ENCODE data around the gene GRP.

Gene GRP

DNA sequence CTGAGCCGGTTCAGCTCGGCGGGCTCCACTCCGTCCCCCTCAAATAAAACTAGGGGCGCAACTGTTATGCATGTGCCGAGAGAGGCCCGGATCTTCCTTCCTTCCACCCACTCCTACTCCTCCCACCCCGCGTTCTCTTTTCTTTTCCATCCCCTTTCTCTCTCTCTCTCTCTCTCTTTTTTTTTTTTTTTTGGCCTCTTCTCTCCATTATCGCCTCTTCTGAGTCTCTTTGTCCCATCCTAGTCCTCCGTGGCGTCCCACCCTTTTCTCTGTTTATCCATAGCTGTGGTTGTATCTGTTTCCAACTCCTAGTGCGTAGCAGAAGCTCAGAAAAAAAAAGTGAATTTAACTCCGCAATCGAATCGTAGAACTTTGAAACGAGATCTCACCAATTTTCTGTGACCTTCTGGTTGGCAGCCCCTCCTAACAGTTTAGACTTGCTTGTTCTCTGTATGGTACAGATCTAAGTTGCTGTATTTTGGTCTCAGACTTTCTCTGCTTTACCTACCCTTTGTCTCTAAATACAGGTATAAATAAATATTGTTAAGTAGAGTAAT, 49.7 kb downstream of the GRP start:
- no peak overlapping the region for H3K4me3 ChIP-seq (ENCODE audit: low read depth, low read length)
- no peak for DNase-seq
- H3K27me3 ChIP-seq (ENCODE audit: insufficient read depth, low read depth, severe bottlenecking), result no peaks in the 10 kb centered on the region
- H3K27ac ChIP-seq, result no peak overlapping the region
- TF ChIP-seq, protein P1, sequence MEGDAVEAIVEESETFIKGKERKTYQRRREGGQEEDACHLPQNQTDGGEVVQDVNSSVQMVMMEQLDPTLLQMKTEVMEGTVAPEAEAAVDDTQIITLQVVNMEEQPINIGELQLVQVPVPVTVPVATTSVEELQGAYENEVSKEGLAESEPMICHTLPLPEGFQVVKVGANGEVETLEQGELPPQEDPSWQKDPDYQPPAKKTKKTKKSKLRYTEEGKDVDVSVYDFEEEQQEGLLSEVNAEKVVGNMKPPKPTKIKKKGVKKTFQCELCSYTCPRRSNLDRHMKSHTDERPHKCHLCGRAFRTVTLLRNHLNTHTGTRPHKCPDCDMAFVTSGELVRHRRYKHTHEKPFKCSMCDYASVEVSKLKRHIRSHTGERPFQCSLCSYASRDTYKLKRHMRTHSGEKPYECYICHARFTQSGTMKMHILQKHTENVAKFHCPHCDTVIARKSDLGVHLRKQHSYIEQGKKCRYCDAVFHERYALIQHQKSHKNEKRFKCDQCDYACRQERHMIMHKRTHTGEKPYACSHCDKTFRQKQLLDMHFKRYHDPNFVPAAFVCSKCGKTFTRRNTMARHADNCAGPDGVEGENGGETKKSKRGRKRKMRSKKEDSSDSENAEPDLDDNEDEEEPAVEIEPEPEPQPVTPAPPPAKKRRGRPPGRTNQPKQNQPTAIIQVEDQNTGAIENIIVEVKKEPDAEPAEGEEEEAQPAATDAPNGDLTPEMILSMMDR (IDR thresholded peaks at IDR 0.05; ENCODE audit: low read depth, low read length), result no peak
- H3K9me3 ChIP-seq (ENCODE audit: severe bottlenecking), result peaks cover 5% of the 10 kb centered on the region
- H3K36me3 ChIP-seq, result peaks cover 64% of the 10 kb centered on the region

DNA sequence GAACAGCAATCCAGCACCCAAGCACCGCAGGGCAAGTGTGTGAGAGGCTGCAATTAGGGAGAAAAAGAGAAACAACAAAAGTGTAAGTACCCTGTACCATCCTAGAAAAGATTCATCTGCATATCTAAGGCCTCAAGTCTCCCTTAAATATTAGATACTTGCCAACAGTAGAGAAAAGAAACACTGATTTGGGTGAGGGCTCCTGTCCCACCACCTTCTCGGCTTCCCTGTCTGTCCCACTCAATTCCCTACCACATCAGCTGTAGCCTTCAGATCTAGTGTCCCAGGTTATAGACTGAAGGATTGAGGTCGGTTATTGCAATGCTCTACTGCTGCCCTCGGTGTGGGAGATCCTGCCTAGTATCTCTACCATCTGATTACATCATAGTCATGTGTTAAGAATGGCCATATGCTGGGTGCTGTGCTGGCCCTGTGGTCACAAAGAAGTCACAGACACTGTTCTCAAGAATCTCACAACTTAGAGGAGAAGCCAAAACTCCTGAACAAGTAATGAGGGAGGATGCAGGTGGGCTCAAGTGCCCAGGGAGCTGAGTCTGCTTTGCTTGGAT, 50.8 kb downstream of the GRP start:
- no peaks in the 10 kb centered on the region for H3K9me3 ChIP-seq (ENCODE audit: severe bottlenecking)
- TF ChIP-seq, protein P1 (IDR thresholded peaks at IDR 0.05; ENCODE audit: low read depth, low read length), result no peak
- peak; percentile 64 for DNase-seq
- peaks cover 64% of the 10 kb centered on the region for H3K36me3 ChIP-seq
- peak overlapping the region; percentile 68 for H3K4me3 ChIP-seq (ENCODE audit: low read depth, low read length)
- H3K27ac ChIP-seq, result peak overlapping the region; percentile 92
- no peaks in the 10 kb centered on the region for H3K27me3 ChIP-seq (ENCODE audit: insufficient read depth, low read depth, severe bottlenecking)

DNA sequence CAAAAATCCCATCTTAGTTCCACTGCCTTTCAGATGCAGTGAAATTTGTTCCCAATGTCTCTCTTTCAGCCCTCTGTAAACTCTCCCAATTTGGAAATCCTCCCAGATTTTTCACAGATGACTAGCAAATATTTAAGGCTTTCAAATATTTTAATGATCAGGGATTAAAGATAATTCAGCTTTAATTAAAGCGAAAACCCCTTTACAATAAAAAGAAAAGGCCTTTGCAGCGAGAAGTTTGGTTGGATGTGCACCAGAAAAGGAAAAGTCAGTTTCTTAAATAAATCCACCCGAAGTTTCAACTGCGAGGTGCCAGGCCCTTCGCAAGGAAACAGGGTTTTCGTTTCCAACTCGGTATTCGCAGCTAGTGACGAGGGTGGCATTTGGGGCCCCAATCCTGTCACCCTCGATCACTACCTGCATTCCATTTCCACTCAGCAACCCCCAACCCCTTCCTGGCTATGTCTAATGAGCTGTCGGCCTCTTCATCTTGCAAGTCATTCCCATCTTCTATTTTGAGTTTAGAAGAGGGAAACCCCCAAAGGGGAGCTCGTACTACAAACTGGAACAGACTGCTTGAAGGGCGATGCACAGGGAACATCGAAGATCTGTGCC, 51.8 kb downstream of the GRP start:
- no peak for DNase-seq
- Histone ChIP-seq H3K36me3 (peaks cover 61% of the 10 kb centered on the region), H3K4me3 (ENCODE audit: low read depth, low read length) (peak overlapping the region; percentile 68), H3K27ac (peak overlapping the region; percentile 92), H3K27me3 (ENCODE audit: insufficient read depth, low read depth, severe bottlenecking) (no peaks in the 10 kb centered on the region), H3K9me3 (ENCODE audit: severe bottlenecking) (no peaks in the 10 kb centered on the region)
- TF ChIP-seq, protein P1 (IDR thresholded peaks at IDR 0.05; ENCODE audit: low read depth, low read length), result no peak

DNA sequence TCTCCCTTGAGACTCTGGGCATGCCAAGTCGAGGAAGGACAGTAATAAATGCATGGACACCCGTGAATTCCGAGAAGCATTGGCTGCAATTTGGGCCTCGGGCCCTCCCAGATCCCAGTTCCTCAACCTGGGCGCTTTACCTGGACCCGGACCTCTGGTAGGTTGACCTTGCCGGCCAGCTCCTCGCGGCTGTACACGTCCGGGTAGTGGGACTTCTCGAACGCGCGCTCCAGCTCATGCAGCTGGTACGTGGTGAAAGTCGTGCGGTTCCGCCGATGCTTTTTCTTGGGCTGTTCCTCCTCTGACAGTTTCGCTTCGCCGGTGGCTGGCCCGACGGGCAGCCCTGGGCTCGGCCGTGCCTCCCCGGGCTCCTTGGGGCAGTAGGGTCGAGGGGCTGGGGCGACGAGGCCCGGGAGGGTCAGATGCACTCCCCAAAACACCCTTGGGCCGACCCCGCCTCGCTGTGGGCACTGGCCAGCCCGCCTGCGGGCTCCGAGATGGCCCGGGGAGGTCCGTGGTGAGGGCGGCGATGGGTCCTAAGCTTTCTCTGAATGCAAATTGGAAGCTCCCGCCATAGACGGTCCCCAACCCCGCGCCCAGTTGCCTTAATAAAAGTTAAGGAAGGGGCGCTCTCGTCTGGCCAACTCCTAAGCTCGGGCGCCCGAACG, 52.4 kb downstream of the GRP start:
- Histone ChIP-seq H3K27ac (peak overlapping the region; percentile 92), H3K36me3 (peaks cover 55% of the 10 kb centered on the region), H3K27me3 (ENCODE audit: insufficient read depth, low read depth, severe bottlenecking) (no peaks in the 10 kb centered on the region), H3K9me3 (ENCODE audit: severe bottlenecking) (no peaks in the 10 kb centered on the region), H3K4me3 (ENCODE audit: low read depth, low read length) (peak overlapping the region; percentile 68)
- no peak for DNase-seq
- TF ChIP-seq, protein P1 (IDR thresholded peaks at IDR 0.05; ENCODE audit: low read depth, low read length), result no peak

DNA sequence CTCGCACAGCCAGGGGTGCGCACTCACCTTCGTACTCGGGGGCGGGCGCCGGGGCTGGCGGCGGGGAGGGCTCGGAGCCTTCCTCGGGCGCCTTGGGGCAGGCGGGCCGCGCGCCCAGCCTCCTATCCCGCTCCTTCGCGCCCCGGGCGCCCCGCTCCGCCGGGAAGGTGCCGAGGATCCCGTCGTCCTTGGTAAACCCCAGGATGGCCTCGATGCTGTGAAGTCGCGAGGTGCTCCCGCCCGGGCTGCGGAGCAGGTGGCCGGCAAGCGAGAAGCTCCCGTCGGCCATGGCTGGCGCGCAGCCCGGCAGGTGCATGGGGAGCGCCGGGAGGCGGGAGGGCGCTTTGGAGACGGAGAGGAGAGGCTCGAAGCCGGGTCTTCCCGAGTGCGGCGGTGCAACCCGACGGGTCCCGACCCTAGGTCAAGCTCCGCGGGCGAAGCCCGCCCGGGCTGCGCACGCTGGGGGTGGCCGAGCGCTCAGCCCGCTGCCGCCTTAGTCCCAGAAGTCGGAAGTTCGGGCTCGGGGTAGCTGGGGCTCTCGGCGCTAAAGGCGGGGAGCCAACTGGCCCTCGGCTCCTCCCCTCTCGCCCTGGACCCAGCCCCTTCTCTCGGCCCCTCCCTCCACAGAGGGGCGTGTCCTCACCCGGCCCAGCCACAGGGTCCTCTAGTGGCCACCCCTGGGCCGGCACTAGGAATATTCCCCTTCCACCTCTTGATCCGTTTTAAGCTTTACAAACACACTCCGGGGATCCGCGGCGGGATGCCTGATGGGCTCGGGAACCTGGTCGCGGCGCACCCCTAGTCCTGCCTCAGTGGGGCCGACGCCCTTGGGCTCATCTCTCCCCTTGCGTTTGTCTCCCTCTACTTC, 53.2 kb downstream of the GRP start, which contains the start of gene RAX:
Gene RAX, minus strand, starts transcription at position 564 of the 868 bp plus-strand sequence. Its CDS starts 248 bp downstream, at position 316.
- peak; percentile 98 for DNase-seq
- Histone ChIP-seq H3K27ac (peak within 1 kb of the TSS; percentile 92), H3K4me3 (ENCODE audit: low read depth, low read length) (peak within 1 kb of the TSS; percentile 68), H3K9me3 (ENCODE audit: severe bottlenecking) (no peaks in the 10 kb centered on the region), H3K27me3 (ENCODE audit: insufficient read depth, low read depth, severe bottlenecking) (no peaks in the 10 kb centered on the region), H3K36me3 (peaks cover 47% of the 10 kb centered on the region)
- TF ChIP-seq, protein P1 (IDR thresholded peaks at IDR 0.05; ENCODE audit: low read depth, low read length), result peak; percentile 82
